Pancreas (tissue), 10 donors: ENCODE results near the gene WWOX. TPM values are rescaled to one million over a fixed set of nuclear protein-coding genes. Genes with fewer than 3 reads are reported as not detected.

Source experiments
- ATAC-seq, 4 donors: fragments of 200-7000 bp; cut with Tn5 transposase; one replicate each; pipeline versions ENCODE4 v1.8.0 to v1.9.1; 2020; ENCODE audit warnings: mild to moderate bottlenecking in 4 of 4, moderate library complexity in 4 of 4
- DNase-seq, 6 donors: peaks; one replicate each; pipeline ENCODE4 v3.0.0-alpha.2; 2020
- FAIRE-seq: peaks from 2 replicates; lab custom pipeline; 2012; peaks lifted over from hg19 to GRCh38; lab: Jason Lieb, UNC
- H3K27ac ChIP-seq, 4 donors: fragments of 200-600 bp; sonication (generic); 1 replicate in 3 of 4; 2 replicates in 1 of 4; pipeline versions ENCODE4 v1.5.0 to v1.8.0; 2020
- H3K27me3 ChIP-seq, 4 donors: fragments of 200-600 bp; one replicate each; pipeline ENCODE4 v1.8.0; 2021
- H3K36me3 ChIP-seq, 3 donors: fragments of 200-600 bp; sonication (generic) in 1 of 3; one replicate each; pipeline versions ENCODE4 v1.5.0 to v1.8.0; 2020 to 2021
- H3K4me1 ChIP-seq, 3 donors: fragments of 200-600 bp; one replicate each; pipeline ENCODE4 v1.8.0; 2021
- H3K4me3 ChIP-seq, 4 donors: fragments of 200-600 bp; sonication (generic) in 2 of 4; one replicate each; pipeline versions ENCODE4 v1.5.0 to v1.8.0; 2020 to 2021
- H3K9me3 ChIP-seq, 4 donors: fragments of 200-600 bp; one replicate each; pipeline ENCODE4 v1.8.0; 2021
- CTCF ChIP-seq, 4 donors: fragments of 200-600 bp; sonication (generic) in 3 of 4; IDR thresholded peaks; one replicate each; pipeline versions ENCODE4 v1.5.0 to v1.8.0; 2021; ENCODE audit warnings: antibody characterized with exemption in 4 of 4
- WGBS, 2 donors: extraction: QIAGEN DNeasy Blood & Tissue Kit; methylation state at CpG; one replicate each; pipeline ENCODE4 v1.1.7; 2013; 5-methylcytosine and 5-hydroxymethylcytosine counted together
- intact Hi-C, 3 donors: fragments of 100-400 bp; cut with DNase I; formaldehyde crosslinking; loops; one replicate each; pipeline versions ENCODE4 v1.11.1 to v1.14.2; 2022
- polyA plus RNA-seq, 2 donors: library from polyadenylated mRNA; stranded (reverse); fragments of 200-250 nt; gene quantifications; one replicate each; pipeline ENCODE4 v1.2.3, GENCODE V29; 2013
- total RNA-seq, 6 donors: library from RNA; stranded (reverse); fragmentation: NEBNext Ultra II Directional in 4 of 6; extraction: Animal tissue kit (Norgen Biotek cat#: 25700) in 4 of 6; gene quantifications; one replicate each; pipeline versions ENCODE4 v1.2.1 to v1.2.4, GENCODE V29; 2021 to 2023
- donor health status: healthy with polysubstance abuse.
- donor health status: DM: no; HTN: no; CAD: no; lungs with moderate emphysema.
- donor health status: DM: no; HTN: no; CAD: no.
- donor health status: control.
- donor health status: control.
- donor health status: Bipolar disorder and iron deficiency.
- donor health status: DM: yes; HTN: yes; CAD: no.
- donor health status: DM: no; HTN: no; CAD: no.
- donor health status: DM: no; HTN: no; CAD: no.
- donor health status: DM: yes; HTN: yes; CAD: no.

Gene WWOX
- total and polyA plus RNA-seq, 8 donors = 6.8 to 14.4 (median 10.8) TPM

GRCh38 chr16:78961464-78961863 is 862.0 kb downstream of the WWOX start:
- Histone ChIP-seq H3K4me1 (no peaks in the 10 kb centered on the region), H3K36me3 (no peaks in the 10 kb centered on the region), H3K9me3 (no peaks in the 10 kb centered on the region), H3K4me3 (no peak overlapping the region), H3K27me3 (no peaks in the 10 kb centered on the region), H3K27ac (no peak overlapping the region)
- no peak for FAIRE-seq
- no peak for ATAC-seq
- intact Hi-C loops = no loop called here
- 90% methylated on average over 2 of the region's 2 CpGs for WGBS, 2 donors
- no peak for TF ChIP-seq CTCF (IDR thresholded peaks at IDR 0.05)
- no peak for DNase-seq

GRCh38 chr16:78962457-78962929 is 863.0 kb downstream of the WWOX start:
- Histone ChIP-seq H3K36me3 (no peaks in the 10 kb centered on the region), H3K27ac (no peak overlapping the region), H3K27me3 (no peaks in the 10 kb centered on the region), H3K4me1 (no peaks in the 10 kb centered on the region), H3K4me3 (no peak overlapping the region), H3K9me3 (no peaks in the 10 kb centered on the region)
- ATAC-seq (no peak), DNase-seq (no peak), FAIRE-seq (no peak)
- no peak for TF ChIP-seq CTCF (IDR thresholded peaks at IDR 0.05)
- WGBS, 2 donors = 63 to 71% methylated on average over 2 of the region's 2 CpGs
- intact Hi-C loops = no loop called here

GRCh38 chr16:78967948-78968347 is 868.5 kb downstream of the WWOX start:
- H3K4me3 ChIP-seq = no peak overlapping the region
- H3K36me3 ChIP-seq = no peaks in the 10 kb centered on the region
- WGBS, 2 donors = 85 to 89% methylated on average over 20 of the region's 20 CpGs
- intact Hi-C loops = no loop called here
- TF ChIP-seq CTCF (IDR thresholded peaks at IDR 0.05) = no peak
- no peaks in the 10 kb centered on the region for H3K27me3 ChIP-seq
- DNase-seq = no peak
- no peak for ATAC-seq
- H3K9me3 ChIP-seq = no peaks in the 10 kb centered on the region
- H3K27ac ChIP-seq = no peak overlapping the region
- no peaks in the 10 kb centered on the region for H3K4me1 ChIP-seq
- FAIRE-seq = no peak

GRCh38 chr16:78969721-78970120 is 870.3 kb downstream of the WWOX start:
- intact Hi-C loops = no loop called here
- DNase-seq (no peak), FAIRE-seq (no peak), ATAC-seq (no peak)
- H3K27ac ChIP-seq = no peak overlapping the region
- 56 to 57% methylated on average over 3 of the region's 3 CpGs for WGBS, 2 donors
- no peaks in the 10 kb centered on the region for H3K36me3 ChIP-seq
- no peaks in the 10 kb centered on the region for H3K4me1 ChIP-seq
- no peaks in the 10 kb centered on the region for H3K9me3 ChIP-seq
- TF ChIP-seq CTCF (IDR thresholded peaks at IDR 0.05) = no peak
- H3K4me3 ChIP-seq = no peak overlapping the region
- H3K27me3 ChIP-seq = no peaks in the 10 kb centered on the region

- H3K4me3 ChIP-seq = no peak overlapping the region
- intact Hi-C loops = no loop called here
- 78 to 79% methylated on average over 2 of the region's 2 CpGs for WGBS, 2 donors
Measured at GRCh38 chr16:78970650-78971049, 871.2 kb downstream of the WWOX start.

More at GRCh38 chr16:78970650-78971049, 871.2 kb downstream of the WWOX start:
- DNase-seq = no peak
- no peaks in the 10 kb centered on the region for H3K36me3 ChIP-seq
- no peak for FAIRE-seq
- no peaks in the 10 kb centered on the region for H3K9me3 ChIP-seq
- ATAC-seq = no peak
- H3K4me1 ChIP-seq = no peaks in the 10 kb centered on the region
- no peak overlapping the region for H3K27ac ChIP-seq
- no peak for TF ChIP-seq CTCF (IDR thresholded peaks at IDR 0.05)
- H3K27me3 ChIP-seq = no peaks in the 10 kb centered on the region
